HG02759 (cell line): ENCODE results near the gene STARD4.

Experiments used
- ATAC-seq: cut with Tn5 transposase; IDR thresholded peaks from one replicate; pipeline ENCODE4 v1.9.1; 2021; ENCODE audit warnings: mild to moderate bottlenecking, moderate library complexity; ENCODE audit not compliant: unreplicated experiment

Gene STARD4, protein sequence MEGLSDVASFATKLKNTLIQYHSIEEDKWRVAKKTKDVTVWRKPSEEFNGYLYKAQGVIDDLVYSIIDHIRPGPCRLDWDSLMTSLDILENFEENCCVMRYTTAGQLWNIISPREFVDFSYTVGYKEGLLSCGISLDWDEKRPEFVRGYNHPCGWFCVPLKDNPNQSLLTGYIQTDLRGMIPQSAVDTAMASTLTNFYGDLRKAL

DNA sequence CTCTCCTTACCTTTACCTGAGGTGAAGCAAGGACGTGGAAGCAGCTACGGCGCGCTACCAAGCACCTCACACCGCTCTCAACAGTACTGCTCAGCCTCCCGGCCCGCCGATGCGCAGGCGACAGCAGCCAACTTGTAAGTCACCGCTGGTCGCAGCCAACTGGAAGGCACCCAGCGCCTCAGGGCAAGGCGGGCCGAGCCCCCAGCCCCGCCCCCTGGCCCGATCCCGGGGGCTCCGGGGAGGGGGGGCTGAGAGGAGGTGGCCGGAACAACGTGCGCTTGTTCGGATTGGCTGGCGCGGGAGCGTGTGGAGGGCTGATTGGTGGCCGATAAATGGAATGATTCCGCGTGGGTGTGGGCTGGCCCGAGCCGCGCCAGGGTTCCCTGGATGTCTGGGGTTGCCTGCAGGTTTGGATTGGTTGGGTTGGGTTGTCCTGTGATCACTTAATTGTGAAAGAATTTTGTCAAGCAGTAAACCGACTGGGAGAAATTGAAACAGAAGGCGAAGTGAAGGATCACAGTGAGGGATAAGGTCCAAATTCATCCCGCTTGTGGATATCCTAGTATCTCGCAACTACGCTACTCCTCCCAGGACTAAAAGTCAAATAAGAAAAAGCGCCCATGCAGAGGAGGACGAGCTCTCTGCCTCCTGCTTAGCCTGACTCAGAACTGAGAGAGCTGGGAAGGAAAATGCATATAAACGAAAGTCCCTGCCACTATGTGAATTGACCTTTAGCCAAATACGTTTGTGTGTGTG lies at the start of gene STARD4:
Gene STARD4, minus strand, starts transcription at position 161 of the 756 bp plus-strand sequence. CDS start 5,102 bp downstream, outside the sequence.
- ATAC-seq: peak; percentile 97

DNA sequence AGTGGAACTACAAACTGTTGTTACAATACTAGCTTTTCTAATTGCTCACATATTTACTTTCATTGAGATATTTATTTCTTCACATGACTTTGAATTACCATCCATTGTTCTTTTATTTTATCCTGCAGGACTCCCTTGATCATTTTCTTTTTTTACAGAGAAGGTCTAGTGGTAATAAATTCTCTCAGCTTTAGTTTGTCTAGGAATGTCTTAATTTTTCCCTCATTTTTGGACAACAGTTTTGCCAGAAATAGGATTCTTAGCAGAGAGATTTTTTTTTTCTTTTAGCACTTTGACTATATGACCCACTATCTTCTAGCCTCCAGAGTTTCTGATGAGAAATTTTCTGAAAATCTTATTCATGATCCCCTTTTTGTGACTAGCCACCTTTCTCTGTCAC lies 47.3 kb upstream of the STARD4 start:
- ATAC-seq: no peak

DNA sequence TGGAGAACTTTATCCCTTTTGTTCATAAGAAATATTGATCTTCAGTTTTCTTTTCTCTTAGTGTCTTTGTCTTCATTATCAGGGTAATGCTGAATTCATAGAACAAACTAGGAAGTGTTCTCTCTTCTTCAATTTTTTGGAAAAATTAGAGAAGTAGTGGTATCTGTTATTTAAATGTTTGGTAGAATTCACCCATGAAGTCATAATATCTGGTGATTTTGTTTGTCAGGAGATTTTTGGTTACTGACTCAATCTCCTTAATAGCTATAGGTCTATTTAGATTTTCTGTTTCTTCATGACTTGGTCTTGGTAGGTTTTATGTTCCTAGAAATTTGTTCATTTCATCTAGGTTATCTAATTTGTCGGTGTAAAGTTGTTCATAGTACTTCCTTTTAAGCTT lies 45.4 kb upstream of the STARD4 start:
- no peak for ATAC-seq

DNA sequence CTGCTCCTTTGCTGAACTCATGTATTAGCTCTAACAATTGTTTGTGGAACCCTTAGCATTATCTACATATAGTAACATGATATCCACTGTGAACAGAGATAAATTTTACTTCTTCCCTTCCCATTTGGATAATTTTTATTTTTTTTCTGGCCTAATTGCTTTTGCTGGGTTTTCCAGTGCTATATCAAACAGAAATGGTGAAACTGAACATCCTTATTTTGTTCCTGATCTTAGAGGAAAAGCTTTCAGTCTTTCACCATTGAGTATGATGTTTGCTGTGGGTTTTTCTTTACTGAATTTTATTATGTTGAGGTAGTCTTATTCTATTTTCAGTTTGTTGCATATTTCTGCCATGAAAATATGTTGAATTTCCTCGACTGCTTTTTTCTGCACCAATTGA lies 44.8 kb upstream of the STARD4 start:
- no peak for ATAC-seq

DNA sequence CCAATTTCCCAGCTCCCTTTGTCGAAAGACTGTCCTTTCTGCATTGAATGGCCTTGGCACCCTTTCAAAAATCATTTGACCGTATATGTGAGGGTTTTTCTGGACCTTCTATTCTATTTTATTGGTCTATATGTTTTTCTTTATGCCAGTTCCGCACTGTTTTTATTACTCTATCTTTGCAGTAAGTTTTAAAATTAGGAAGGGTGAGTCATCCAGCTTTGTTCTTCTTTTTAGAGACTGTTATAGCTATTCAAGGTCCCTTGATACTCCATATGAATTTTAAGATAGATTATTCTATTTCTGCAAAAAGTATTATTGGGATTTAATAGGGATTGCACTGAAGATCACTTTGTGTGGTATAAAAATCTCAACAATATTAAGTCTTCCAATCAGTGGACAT lies 44.2 kb upstream of the STARD4 start:
- no peak for ATAC-seq

DNA sequence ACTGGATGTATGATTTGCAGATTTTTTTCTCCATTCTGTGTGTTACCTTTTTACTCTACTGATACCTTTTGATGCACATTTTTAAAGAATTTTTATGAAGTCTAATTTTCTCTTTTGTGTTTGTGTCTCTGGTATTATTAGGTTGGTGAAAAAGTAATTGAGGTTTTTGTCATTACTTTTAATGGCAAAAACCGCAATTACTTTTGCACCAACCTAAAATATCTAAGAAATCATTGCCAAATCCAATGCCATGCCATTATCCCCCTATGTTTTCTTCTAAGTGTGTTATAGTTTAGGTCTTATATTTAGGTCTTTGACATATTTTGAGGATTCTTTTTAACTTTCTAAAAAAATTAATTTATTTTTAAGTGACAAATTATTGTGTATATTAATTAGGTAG lies 43.4 kb upstream of the STARD4 start:
- ATAC-seq: no peak

DNA sequence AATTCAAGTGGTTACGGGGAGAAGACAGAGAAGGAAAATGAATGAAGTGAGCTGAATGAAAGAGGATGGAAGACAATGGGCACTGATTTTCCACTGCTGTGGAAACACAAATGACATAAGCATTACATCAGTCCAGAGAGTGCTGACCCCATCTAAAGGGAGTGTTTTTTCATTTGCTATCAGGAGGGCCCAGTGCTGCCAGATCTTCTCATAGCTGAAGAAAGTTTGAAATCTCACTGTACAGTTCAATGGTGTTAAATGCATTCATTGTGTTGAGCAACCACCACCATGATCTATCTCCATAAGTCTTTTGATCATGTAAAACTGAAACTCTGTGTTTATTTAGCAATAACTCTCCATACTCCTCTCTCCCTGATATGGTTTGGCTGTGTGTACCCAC lies 41.5 kb upstream of the STARD4 start:
- no peak for ATAC-seq

DNA sequence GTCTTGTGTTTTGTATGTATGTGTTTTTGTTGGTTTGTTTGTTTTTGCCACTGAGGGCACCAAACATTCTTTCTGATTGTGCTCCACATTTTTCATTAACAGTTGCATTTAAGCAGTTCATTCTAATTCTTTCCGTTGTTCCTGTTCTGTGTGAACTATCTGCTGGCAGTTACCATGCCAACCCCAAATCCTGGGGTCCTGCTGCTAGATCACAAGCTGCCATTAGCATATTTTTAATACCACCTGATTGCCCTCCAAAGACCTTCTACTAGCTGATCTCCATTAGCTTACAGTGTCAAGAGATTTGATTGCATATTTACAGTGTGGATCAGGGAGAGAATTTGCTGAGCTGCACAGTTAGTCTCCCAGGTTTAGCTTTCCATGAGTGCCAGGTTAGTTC lies 40.6 kb upstream of the STARD4 start:
- no peak for ATAC-seq

DNA sequence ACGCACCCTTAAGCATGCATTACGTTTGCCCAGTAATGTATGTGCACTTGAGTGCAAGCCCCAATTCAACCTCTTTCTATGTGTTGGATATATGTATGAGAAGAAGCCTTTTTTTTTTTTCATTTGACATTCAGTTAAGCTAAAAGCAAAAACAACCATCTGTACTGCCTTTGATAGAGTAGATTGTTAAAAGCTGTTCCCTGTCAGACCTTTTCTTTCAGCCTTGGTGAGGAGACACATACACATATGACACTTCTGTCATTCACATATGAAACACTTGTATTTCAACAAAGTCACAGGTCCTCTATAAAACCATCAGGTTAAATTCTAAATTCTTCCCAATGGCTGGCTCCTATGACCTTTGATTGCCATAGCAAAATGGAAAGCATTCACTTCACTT lies 40.2 kb upstream of the STARD4 start:
- no peak for ATAC-seq

DNA sequence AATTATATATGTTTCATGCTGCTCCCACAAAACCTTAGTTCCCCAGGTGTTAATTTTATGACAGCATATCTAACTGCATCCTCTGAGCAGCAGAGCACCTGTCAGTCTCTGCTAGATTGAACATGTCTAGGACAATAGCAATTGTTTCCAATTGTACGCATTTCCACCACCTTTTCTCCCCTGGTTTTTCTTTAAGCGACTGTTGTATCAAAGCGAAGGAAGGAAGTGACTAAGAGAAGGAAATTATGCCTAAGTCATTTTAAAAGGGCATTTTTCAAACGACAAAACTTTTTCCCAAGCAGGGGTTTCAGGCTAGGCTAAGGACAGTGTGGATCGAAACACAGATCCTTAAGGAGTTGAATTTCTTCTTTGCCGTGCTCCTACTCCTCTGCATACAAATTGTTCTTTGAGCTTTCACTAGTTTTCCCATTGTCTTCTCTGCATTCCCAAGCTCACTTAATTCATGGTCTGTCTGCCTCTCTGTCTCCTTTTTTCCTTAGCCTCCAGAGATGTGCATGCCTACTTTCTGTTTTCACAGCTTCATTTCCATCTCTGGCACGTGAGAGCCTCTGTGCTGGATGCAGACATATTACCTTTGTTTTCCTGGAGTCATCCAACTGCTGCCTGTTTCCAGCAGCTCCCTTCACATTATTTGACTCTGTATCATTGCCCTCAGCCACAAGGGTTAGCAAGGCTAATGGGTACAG lies 39.4 kb upstream of the STARD4 start:
- ATAC-seq: no peak

DNA sequence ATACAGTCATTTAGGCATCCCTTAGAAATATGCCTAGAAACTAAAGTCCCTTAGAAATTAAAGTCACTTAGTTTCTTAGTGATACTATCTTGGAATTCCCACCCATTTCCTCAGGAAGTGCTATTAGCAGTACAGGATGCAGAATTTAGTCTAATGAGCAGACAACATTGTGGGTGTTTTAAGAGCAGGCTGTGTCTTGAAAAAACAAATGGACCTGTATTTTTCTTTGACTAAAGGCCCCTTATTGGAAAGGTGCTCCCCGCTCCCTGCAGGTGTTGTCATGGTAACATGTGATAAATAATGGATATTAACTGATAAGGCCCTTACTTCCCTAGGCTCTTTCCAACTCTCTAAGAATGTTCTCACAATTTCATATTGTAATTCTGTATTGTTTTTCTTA lies 38.8 kb upstream of the STARD4 start:
- ATAC-seq: no peak

DNA sequence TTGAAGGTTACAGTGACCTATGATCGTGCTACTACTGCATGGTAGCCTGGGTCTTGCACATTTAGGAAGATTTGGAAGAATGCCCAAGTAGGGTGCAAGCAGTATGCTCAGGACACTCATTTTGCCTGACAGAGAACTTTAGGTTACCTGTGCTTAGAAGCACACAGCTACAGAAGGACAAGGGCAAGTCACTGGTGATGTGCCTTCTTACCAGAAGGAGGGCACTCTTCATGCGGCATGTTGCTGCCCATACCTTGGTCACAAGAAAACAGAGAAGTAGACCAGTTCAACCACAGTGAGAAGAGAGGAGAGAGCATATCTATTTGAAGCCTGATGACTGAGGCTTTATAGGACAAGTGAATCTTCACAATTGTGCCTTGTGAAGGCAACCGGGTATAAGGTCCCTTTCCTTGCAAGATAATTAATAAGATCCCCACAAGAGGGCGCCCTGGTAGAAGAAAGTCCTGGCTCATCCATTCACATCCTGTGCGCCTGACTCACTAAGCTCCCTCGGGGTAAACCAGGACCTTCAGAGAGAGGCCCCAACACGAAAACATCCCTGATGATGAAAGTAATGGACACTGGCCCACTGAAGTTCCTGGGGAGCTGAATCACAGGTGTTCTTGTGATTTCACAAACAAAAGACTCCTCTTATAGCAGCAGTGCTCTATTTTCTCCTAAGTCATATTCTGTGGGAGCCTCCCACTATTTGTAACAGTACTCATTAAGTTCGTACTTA lies 38.1 kb upstream of the STARD4 start:
- peak; percentile 97 for ATAC-seq

DNA sequence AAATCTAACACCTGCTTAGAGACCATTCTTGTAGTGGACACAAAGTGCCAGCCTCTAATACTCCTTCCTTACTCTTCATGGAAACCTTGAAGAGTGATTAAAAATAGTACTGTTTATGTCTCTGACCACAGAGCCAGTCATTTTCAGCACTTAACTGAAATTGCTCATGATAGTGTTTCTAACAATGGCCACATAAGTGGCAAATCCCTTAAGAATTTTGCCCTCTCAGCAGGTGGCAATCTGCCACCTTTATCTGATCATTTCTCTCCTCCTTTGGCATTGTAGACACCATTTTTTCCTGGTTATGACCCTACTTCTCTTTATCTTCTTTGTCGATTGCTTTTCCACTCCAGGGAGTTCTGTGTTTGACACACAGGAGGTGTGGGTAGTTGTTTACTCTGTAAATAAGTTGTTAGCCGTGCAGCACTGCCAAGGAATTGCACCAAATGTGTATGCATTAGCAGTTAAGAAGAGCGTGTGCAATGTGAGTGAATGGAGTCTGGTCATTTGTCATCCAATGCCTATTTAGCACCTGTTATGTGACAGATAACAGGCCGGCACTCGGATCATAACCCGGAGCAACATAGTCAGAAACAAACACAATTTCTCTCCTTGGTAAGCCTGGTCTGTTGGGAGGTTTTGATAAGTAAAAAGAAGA lies 36.8 kb upstream of the STARD4 start:
- no peak for ATAC-seq

DNA sequence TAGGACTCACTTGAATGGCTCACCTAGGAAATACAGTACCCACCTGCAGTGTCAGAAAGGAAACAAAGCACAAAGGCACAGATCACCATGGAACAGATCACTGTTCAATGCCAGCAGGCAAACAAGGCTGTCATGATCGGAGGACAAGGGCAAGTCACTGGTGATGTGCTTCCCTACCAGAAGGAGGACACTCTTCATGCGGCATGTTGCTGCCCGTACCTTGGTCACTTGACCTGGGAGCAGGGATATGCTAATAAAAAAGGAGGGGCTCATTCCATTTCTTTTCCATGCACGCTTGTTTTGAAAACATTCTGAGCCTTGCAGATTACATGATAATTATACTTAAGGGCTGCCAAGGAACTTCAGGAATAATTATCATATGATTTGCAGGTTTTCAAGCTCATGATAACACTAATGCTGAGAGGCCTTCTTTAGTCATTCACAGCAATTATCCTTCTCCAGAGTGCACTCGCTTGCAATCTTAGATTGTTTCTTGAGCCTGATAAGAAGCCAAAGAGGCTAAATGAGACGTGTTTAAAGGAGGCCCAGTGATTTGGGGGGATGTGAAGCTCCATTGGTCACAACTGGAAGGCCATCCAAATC lies 36.1 kb upstream of the STARD4 start:
- ATAC-seq: no peak

DNA sequence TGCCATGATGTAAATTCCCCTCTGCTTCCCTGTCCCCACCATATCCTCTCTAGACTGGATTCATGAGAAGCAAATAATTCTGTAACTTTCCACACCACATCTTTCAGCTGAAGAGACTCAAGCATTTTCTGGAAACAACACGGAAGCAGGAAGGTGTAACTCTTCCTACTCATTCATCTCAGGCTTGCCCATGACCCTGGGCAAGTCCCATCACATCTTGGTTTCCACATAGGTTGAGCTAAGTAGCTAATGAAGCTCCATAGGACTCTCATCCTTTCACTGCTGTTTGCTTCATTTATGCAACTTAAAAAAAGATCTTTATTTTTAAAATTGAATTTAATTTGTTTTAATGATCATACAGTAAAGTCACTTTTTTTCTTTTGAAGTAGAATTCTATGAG lies 32.7 kb upstream of the STARD4 start:
- ATAC-seq: no peak

DNA sequence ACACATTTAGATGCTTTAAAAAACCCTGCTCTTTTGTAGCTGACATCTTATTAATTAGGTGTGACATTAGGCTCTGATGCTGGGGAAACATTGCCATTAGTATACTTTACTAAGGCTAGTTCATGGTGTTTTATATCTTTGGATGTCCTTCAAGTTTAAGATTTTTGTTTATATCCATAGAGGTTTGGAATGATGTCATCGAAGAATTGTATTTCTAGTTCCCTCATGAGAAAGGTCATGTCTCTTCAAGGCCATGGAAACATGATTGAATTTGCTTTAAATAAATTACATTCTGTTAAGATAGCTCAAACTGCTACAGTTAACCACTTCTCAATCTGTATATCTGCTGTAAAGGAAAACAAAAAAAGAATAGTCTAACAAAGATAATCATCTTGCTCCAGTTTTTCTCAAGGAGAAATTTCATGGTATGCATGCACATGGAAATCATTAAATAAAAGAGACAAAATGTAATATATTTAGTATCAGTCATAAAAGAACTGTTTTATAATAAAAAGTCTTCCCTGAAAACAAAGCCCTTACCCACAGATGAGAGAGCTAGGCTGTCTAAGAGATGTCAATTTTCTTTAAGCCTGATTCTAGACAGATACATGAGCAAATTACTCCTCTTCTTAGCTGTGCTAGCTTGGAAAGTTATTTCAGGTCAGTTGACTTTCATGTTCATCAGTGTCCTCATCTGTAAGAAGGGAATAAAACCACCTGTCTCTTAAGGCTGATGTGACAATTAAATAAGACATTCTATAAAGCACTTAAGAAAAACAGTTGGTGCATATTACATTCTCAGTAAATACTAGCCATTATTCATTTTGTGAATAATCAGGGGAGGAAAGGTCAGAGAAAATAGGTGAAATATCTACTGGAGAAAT lies 25.0 kb upstream of the STARD4 start:
- no peak for ATAC-seq

DNA sequence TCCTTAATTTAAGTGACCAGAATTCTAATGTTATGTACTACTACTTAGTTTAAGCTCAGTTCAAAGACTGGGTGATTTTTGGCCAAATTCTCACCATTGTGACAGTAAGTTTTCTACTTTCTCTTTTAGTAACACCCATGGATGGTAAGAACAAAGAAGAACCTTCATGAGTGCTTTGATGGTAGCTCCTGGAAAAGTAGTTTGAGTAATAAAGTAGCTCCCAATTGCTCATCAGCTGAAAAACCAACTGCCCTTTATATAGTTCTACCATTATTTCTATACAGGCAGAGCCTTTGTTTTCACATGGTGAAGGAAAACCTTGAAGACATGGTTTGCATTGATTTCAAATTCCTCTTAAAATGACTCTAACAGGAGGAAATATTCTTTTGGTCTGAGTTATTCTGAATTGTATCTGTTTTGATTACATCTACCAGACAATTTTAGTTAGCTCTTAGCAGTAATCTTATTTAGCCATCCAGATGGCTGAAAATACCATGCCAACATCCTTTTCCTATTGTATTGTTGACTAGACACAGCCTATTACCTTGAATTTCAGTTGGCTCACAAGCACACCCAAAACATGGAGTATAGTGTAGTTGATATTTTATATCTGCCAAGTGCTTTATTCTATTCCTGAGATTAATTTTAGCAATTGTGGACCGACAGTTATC lies 23.7 kb upstream of the STARD4 start:
- ATAC-seq: no peak

DNA sequence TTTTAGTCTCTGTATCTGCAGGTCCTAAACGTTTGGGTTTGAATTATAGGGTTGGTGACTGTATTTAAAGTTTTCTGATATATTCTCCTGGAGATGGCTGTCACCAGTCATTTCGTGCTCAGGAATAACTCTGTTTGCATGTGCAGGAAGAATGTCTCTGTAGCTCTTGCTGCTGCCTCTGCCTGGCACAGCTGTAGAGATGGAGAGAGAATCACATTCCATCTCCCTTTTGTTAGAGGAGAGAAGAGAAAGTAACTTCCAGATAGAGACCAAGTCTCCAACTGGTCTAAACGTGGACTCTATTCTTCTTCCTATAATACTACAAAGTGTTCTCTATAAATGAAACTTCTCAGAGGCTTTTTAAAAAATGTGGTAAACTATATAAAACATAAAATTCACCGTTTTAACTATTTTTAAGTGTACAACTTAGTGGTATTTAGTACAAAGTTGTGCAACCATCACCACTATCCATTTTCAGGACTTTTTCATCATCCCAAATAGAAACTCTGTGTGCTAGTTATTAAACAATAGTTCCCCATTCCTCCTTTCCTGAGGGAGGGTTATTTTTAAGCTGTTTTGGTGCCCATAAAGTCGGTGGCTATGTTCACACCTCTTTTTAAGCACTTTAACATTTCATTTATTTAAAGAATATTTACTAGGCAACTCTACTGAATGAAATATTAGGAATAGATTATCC lies 20.7 kb upstream of the STARD4 start:
- no peak for ATAC-seq
